GM19467 (cell line): ENCODE measurements around the gene RASSF9.
A peak's percentile ranks its signal among the peaks of the same experiment; 100 is the strongest.

Experiments used
- ATAC-seq: cut with Tn5 transposase; IDR thresholded peaks from one replicate; pipeline ENCODE4 v1.9.1; 2021; ENCODE audit warnings: mild to moderate bottlenecking, moderate library complexity; ENCODE audit not compliant: unreplicated experiment

The RASSF9 gene

GRCh38 chr12:85836197-85837090, at the start of gene RASSF9:
Gene RASSF9 (minus strand): TSS chr12:85836409. CDS start chr12:85836201, 208 bp downstream.
- no peak for ATAC-seq

- ATAC-seq = no peak
Observed at GRCh38 chr12:85883763-85884162, 47.6 kb upstream of the RASSF9 start.

GRCh38 chr12:85877459-85877858, 41.2 kb upstream of the RASSF9 start:
- no peak for ATAC-seq

- peak; percentile 74 for ATAC-seq
Observed at GRCh38 chr12:85874031-85874461, 37.8 kb upstream of the RASSF9 start, which contains the start of gene NTS. Gene NTS (plus strand): TSS chr12:85874295. CDS start chr12:85874404, 109 bp downstream.

GRCh38 chr12:85872497-85873091, 36.4 kb upstream of the RASSF9 start:
- ATAC-seq = peak; percentile 73

GRCh38 chr12:85866986-85867776, 31.0 kb upstream of the RASSF9 start:
- ATAC-seq = peak; percentile 98

GRCh38 chr12:85865890-85866289, 29.7 kb upstream of the RASSF9 start:
- no peak for ATAC-seq

- ATAC-seq = no peak
Observed at GRCh38 chr12:85856966-85857365, 20.8 kb upstream of the RASSF9 start.

GRCh38 chr12:85855305-85855704, 19.1 kb upstream of the RASSF9 start:
- no peak for ATAC-seq

GRCh38 chr12:85849344-85849743, 13.1 kb upstream of the RASSF9 start:
- no peak for ATAC-seq

GRCh38 chr12:85843606-85844310, 7.5 kb upstream of the RASSF9 start:
- ATAC-seq = no peak

- no peak for ATAC-seq
Observed at GRCh38 chr12:85835426-85836196, 598 bp downstream of the RASSF9 start.

GRCh38 chr12:85834378-85834777, 1.8 kb downstream of the RASSF9 start:
- ATAC-seq = no peak

GRCh38 chr12:85833579-85833978, 2.6 kb downstream of the RASSF9 start:
- ATAC-seq = no peak

- no peak for ATAC-seq
Observed at GRCh38 chr12:85831327-85831990, 4.8 kb downstream of the RASSF9 start.

- ATAC-seq = no peak
Observed at GRCh38 chr12:85829391-85829790, 6.8 kb downstream of the RASSF9 start.

- ATAC-seq = no peak
Observed at GRCh38 chr12:85828576-85828975, 7.6 kb downstream of the RASSF9 start.

GRCh38 chr12:85825746-85826145, 10.5 kb downstream of the RASSF9 start:
- ATAC-seq = no peak

- ATAC-seq = no peak
Observed at GRCh38 chr12:85823436-85824180, 12.6 kb downstream of the RASSF9 start.
